Vagina (tissue), 2 donors: ENCODE data around the gene BRMS1.

Experiments
- CTCF ChIP-seq, 3 experiments: fragments of 450-650 bp in 2 of 3; fragments of 200-600 bp in 1 of 3; sonication (generic) in 1 of 3; IDR thresholded peaks; one replicate each; pipeline ENCODE4 v1.5.1; 2017 to 2019; ENCODE audit warnings: antibody characterized with exemption in 3 of 3, mild to moderate bottlenecking in 2 of 3, moderate library complexity in 2 of 3
- POLR2A ChIP-seq, 2 donors: fragments of 450-650 bp; IDR thresholded peaks; one replicate each; pipeline ENCODE4 v1.6.1; 2017; ENCODE audit warnings: antibody characterized with exemption in 2 of 2, mild to moderate bottlenecking in 2 of 2, moderate library complexity in 2 of 2

DNA sequence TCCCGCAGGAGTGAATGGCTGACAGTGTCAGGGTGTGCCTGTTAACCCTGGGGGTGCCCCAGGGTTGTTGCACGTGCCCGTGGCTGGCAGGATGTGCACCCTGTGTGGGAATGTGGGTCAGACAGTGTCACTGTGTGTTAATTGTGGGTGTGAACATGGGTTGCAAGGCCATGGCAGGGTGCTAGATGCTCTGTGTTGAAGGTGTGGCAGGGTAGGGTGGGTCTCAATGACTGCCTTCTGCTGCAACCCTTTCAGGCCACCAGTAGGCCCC, 16.9 kb downstream of the BRMS1 start:
- TF ChIP-seq CTCF (IDR thresholded peaks at IDR 0.05) (no peak), POLR2A (IDR thresholded peaks at IDR 0.05) (no peak)
